CD4-positive, CD25-positive, alpha-beta regulatory T cell (primary cell): ENCODE measurements around the gene FGD6. TPM values are rescaled to one million over a fixed set of nuclear protein-coding genes. Genes with fewer than 3 reads are reported as not detected.

Experiments used
- ATAC-seq, 2 donors: fragments of 150-1000 bp; cut with Tn5 transposase; one replicate each; pipeline ENCODE4 v1.10.0; 2021; ENCODE audit warnings: low read depth in 2 of 2, moderate number of reproducible peaks in 2 of 2, moderate library complexity in 1 of 2
- DNase-seq, 3 donors: peaks; one replicate each; pipeline versions ENCODE4 v3.0.0 to v3.0.0-alpha.2; 2012 to 2022; ENCODE audit warnings: mixed read lengths in 1 of 3
- H3K27ac ChIP-seq: one replicate; pipeline ENCODE4 v1.7.0; 2013; ENCODE audit warnings: mild to moderate bottlenecking, low read length; ENCODE audit not compliant: insufficient read depth, poor library complexity, severe bottlenecking
- H3K27me3 ChIP-seq: one replicate; pipeline ENCODE4 v1.7.0; 2013; ENCODE audit warnings: low read length; ENCODE audit not compliant: control insufficient read depth, insufficient read depth
- H3K36me3 ChIP-seq: one replicate; pipeline ENCODE4 v1.7.0; 2013; ENCODE audit warnings: mild to moderate bottlenecking, low read length, moderate library complexity; ENCODE audit not compliant: control insufficient read depth, insufficient read depth
- H3K4me1 ChIP-seq: 2 replicates; pipeline ENCODE4 v1.7.0; 2013; ENCODE audit warnings: mild to moderate bottlenecking, low read length; ENCODE audit not compliant: insufficient read depth, control insufficient read depth, poor library complexity, severe bottlenecking
- H3K4me3 ChIP-seq: one replicate; pipeline ENCODE4 v1.7.0; 2013; ENCODE audit warnings: low read depth, mild to moderate bottlenecking, low read length, moderate library complexity
- H3K9me3 ChIP-seq, 2 experiments: 1 replicate in 1 of 2; 2 replicates in 1 of 2; pipeline ENCODE4 v1.7.0; 2013; ENCODE audit warnings: low read length in 2 of 2, mild to moderate bottlenecking in 1 of 2, moderate library complexity in 1 of 2; ENCODE audit not compliant: control insufficient read depth in 2 of 2
- H3K27ac Mint-ChIP-seq, 3 donors: one replicate each; pipeline ENCODE4 v1.8.0; 2020 to 2022; ENCODE audit warnings: mild to moderate bottlenecking in 3 of 3, mixed read lengths in 3 of 3, moderate library complexity in 2 of 3
- H3K27me3 Mint-ChIP-seq: one replicate; pipeline ENCODE4 v1.8.0; 2022; ENCODE audit warnings: mild to moderate bottlenecking, mixed read lengths
- H3K36me3 Mint-ChIP-seq: one replicate; pipeline ENCODE4 v1.8.0; 2020; ENCODE audit warnings: mixed read lengths
- H3K4me1 Mint-ChIP-seq, 4 donors: one replicate each; pipeline ENCODE4 v1.8.0; 2020 to 2022; ENCODE audit warnings: mixed read lengths in 4 of 4, mild to moderate bottlenecking in 1 of 4
- H3K4me3 Mint-ChIP-seq, 4 donors: one replicate each; pipeline ENCODE4 v1.8.0; 2020 to 2022; ENCODE audit warnings: mild to moderate bottlenecking in 4 of 4, mixed read lengths in 4 of 4, moderate library complexity in 3 of 4
- H3K9me3 Mint-ChIP-seq, 7 donors: one replicate each; pipeline ENCODE4 v1.8.0; 2020 to 2022; ENCODE audit warnings: mixed read lengths in 7 of 7, mild to moderate bottlenecking in 3 of 7, moderate library complexity in 2 of 7
- polyA plus RNA-seq, 4 donors: library from polyadenylated mRNA; unstranded; fragments of 300-500 nt; fragmentation: Illumina TruSeq; gene quantifications; one replicate each; pipeline ENCODE4 v1.2.3, GENCODE V29; 2021
- total RNA-seq: library from RNA; stranded (reverse); gene quantifications from one replicate; pipeline ENCODE4 v1.2.3, GENCODE V29; 2022

Gene FGD6
- total and polyA plus RNA-seq, 5 donors from 2014 or later: 0.06 to 0.79 (median 0.09) TPM; not detected in 1

DNA sequence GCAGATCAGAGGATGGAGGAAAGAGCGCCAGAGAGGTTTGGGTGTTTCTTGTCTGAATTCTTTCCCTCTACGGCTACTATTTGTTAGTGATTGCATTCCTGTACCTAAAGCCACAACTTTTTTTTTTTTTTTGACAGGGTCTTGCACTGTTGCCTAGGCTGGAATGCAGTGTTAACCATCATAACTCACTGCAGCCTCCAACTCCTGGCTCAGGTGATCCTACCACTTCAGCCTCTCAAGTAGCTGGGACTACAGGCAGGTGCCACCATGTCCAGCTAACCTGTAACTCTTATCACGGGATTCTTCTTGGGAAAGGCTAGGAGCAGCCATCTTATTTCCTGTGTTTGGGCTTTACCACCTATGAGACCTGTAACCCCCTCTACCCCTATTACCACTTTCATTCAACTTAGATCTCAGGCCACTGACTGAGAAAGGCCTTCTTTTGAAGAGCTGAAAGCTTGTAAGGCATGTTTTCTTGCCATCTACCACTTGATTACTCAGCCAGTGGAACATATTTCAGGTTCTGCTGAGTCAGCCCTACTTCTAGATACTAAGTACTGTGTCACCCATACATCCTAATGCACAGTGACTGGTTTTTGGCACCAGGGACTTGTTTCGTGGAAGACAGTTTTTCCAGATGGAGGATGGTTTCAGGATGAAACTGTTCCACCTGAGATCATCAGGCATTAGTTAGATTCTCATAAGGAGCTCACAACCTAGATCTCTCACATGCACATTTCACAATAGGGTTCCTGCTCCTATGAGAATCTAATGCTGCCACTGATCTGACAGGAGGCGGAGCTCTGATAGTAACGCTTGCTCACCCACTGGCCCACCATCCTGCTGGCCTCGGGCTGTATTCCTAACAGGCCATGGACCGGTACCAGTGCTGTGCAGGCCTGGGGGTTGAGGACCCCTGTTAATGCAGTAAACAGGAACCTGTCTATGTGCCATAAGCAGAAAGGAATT, 7.2 kb upstream of the FGD6 start:
- H3K27ac Mint-ChIP-seq: peak overlapping the region in 1 of 3 donors; percentile 78
- no peaks in the 10 kb centered on the region for H3K4me1 ChIP-seq
- H3K27ac ChIP-seq: no peak overlapping the region
- H3K9me3 ChIP-seq: no peaks in the 10 kb centered on the region
- no peaks in the 10 kb centered on the region for H3K27me3 ChIP-seq
- DNase-seq (peak in 1 of 3 donors; percentile 12), ATAC-seq (peak in 1 of 2 donors; percentile 28)
- H3K4me3 Mint-ChIP-seq: no peak overlapping the region
- no peak overlapping the region for H3K4me3 ChIP-seq
- peaks cover 24 to 73% (median 35%) of the 10 kb centered on the region in 4 donors for H3K4me1 Mint-ChIP-seq
- no peaks in the 10 kb centered on the region for H3K9me3 Mint-ChIP-seq
- H3K36me3 Mint-ChIP-seq: peaks cover 10% of the 10 kb centered on the region
- peaks cover 12% of the 10 kb centered on the region for H3K36me3 ChIP-seq
- H3K27me3 Mint-ChIP-seq: no peaks in the 10 kb centered on the region

DNA sequence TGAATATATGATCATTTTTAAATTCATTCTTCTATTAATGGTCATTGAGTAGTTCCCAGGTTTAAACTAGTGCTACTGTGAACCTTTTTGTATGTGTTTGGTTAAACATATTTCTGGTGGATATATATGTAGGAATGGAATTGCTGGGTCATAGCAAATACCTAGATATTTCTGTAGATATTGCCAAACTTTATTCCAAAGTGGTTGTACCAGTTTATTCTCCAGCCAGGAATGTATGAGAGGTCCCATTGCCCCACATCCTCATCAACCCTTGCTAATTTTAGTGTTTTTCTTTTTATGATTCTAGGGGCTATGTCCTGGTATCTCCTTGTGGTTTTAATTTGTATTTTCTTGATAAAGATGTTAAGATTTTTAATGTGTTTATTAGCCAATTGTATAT, 3.5 kb upstream of the FGD6 start:
- Mint-ChIP-seq H3K27me3 (peaks cover 8% of the 10 kb centered on the region), H3K4me3 (peak overlapping the region; percentile 18 to 96 (median 58)), H3K36me3 (peaks cover 10% of the 10 kb centered on the region), H3K27ac (no peak overlapping the region), H3K9me3 (peaks cover 0 to 1% (median 0%) of the 10 kb centered on the region in 7 donors), H3K4me1 (peaks cover 20 to 73% (median 49%) of the 10 kb centered on the region in 4 donors)
- Histone ChIP-seq H3K36me3 (peaks cover 11% of the 10 kb centered on the region), H3K27me3 (peaks cover 2% of the 10 kb centered on the region), H3K4me1 (peaks cover 13% of the 10 kb centered on the region), H3K27ac (no peak overlapping the region), H3K4me3 (no peak overlapping the region), H3K9me3 (no peaks in the 10 kb centered on the region)
- DNase-seq: no peak
- ATAC-seq: no peak

DNA sequence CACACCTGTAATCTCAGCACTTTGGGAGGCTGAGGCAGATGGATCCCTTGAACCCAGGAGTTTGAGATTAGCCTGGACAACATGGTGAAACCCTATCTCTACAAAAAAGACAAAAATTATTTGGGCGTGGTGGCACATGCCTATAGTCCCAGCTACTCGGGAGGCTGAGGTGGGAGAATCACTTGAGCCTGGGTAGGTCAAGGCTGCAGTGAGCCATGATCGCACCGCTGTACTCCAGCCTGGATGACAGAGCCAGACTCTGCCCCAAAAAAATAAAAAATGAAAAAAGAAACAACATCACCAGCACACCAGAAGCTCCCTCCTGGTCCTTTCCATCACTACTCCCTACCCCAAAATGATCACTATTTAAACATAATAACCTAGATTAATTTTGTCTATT, 2.9 kb upstream of the FGD6 start:
- H3K9me3 Mint-ChIP-seq: peaks cover 0 to 1% (median 0%) of the 10 kb centered on the region in 7 donors
- H3K4me3 Mint-ChIP-seq: peak overlapping the region; percentile 18 to 96 (median 58)
- no peak overlapping the region for H3K27ac Mint-ChIP-seq
- peaks cover 20 to 70% (median 48%) of the 10 kb centered on the region in 4 donors for H3K4me1 Mint-ChIP-seq
- H3K27me3 ChIP-seq: peaks cover 5% of the 10 kb centered on the region
- peaks cover 10% of the 10 kb centered on the region for H3K36me3 Mint-ChIP-seq
- no peak overlapping the region for H3K27ac ChIP-seq
- no peak for DNase-seq
- no peak overlapping the region for H3K4me3 ChIP-seq
- peaks cover 13% of the 10 kb centered on the region for H3K4me1 ChIP-seq
- peaks cover 14% of the 10 kb centered on the region for H3K27me3 Mint-ChIP-seq
- no peak for ATAC-seq
- peaks cover 9% of the 10 kb centered on the region for H3K36me3 ChIP-seq
- H3K9me3 ChIP-seq: no peaks in the 10 kb centered on the region

DNA sequence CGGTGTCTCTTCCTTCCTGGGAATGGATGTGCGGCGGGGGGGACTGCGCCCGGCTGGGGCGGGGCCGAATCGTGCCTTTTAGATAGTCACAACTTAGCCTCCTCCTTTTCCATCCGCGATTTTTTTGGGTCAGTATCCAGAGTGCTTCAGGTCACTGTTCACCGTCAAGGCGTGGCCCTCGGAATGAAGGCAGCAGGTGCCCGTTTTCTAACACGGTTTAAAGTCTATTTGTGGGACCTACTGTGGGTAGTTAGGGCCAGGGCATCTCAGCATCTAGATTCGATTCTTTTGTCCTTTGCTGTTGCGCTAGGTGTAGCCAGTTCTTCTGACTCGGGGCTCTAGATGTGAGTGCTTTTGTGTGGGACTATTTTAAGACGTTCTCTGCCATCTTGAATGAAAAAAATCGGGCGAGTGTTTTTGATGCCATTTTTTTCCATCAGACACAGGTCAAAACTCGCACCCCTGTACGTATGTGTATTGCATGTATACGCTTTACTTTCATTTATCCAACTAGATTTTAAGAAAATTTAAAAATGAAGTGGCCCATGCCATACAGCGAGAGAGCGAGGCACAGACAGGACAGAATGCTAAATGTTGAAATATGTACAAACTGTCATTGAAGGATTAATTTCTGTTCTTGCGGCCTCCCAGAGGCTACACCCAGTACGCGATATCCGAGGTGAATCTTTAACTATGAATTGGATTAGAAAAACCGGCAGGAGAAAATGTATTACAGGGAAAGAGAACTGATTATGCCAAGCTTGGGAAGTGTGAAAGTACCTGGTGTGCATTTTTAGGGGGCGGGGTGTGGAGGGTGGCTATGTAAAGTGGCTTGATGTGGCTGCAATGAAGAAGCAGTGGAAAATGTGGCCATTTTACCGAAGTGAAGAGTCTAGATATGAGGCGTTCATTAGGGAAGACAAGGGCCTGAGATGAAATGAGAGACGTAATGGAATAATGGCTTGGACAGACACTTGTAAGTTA, 1.2 kb upstream of the FGD6 start:
- no peaks in the 10 kb centered on the region for H3K36me3 ChIP-seq
- Mint-ChIP-seq H3K9me3 (peaks cover 0 to 1% (median 0%) of the 10 kb centered on the region in 7 donors), H3K27me3 (peaks cover 27% of the 10 kb centered on the region), H3K4me1 (peaks cover 17 to 54% (median 43%) of the 10 kb centered on the region in 4 donors), H3K27ac (peak overlapping the region; percentile 3 to 96 (median 91)), H3K4me3 (peak overlapping the region; percentile 94 to 100 (median 98)), H3K36me3 (peaks cover 3% of the 10 kb centered on the region)
- peaks cover 13% of the 10 kb centered on the region for H3K4me1 ChIP-seq
- H3K27ac ChIP-seq: peak overlapping the region; percentile 93
- ATAC-seq (no peak), DNase-seq (peak; percentile 19 to 65 (median 62))
- H3K9me3 ChIP-seq: no peaks in the 10 kb centered on the region
- H3K27me3 ChIP-seq: peaks cover 5% of the 10 kb centered on the region
- peak overlapping the region; percentile 96 for H3K4me3 ChIP-seq

DNA sequence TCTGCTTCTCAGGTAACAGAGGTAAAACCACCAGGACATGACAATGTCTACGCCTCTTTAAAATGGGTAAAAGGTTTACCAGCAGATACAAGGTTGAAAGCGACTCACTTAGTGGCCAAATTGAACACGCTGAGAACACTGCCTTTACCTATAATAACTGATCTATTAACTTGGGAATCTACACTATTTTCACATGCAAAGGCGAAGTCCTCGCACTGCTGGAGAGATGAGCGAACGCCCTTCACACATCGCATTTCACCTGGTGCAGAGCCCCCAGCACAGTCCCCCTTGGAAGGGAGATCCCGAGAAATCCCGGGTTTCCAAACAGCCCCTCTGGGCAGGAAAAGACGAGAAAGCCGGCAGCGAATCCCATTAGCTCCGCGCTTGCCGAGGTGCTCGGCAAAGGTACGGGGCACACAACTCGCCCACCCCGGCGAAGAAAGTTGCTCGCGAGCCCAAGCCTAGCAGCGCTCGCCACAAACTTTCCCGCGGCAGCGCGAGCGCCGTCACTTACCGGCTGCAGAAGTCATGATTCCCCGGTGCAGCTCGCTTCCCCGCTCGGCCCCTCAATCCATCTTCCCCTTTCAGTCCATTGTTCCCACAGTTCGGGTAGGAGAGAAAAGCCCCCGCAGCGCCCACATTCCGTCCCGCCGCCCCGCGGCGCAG, 423 bp downstream of the FGD6 start:
- H3K4me3 Mint-ChIP-seq: peak overlapping the region; percentile 94 to 100 (median 98)
- H3K27ac Mint-ChIP-seq: peak overlapping the region in 2 of 3 donors; percentile 87 to 91
- H3K4me1 Mint-ChIP-seq: peaks cover 17 to 46% (median 36%) of the 10 kb centered on the region in 4 donors
- peak in 1 of 3 donors; percentile 32 for DNase-seq
- Histone ChIP-seq H3K4me1 (peaks cover 13% of the 10 kb centered on the region), H3K36me3 (no peaks in the 10 kb centered on the region), H3K4me3 (peak overlapping the region; percentile 87), H3K27me3 (peaks cover 5% of the 10 kb centered on the region), H3K27ac (peak overlapping the region; percentile 93), H3K9me3 (no peaks in the 10 kb centered on the region)
- peaks cover 36% of the 10 kb centered on the region for H3K27me3 Mint-ChIP-seq
- H3K9me3 Mint-ChIP-seq: peaks cover 0 to 1% (median 0%) of the 10 kb centered on the region in 7 donors
- peak; percentile 3 to 7 for ATAC-seq
- peaks cover 3% of the 10 kb centered on the region for H3K36me3 Mint-ChIP-seq

DNA sequence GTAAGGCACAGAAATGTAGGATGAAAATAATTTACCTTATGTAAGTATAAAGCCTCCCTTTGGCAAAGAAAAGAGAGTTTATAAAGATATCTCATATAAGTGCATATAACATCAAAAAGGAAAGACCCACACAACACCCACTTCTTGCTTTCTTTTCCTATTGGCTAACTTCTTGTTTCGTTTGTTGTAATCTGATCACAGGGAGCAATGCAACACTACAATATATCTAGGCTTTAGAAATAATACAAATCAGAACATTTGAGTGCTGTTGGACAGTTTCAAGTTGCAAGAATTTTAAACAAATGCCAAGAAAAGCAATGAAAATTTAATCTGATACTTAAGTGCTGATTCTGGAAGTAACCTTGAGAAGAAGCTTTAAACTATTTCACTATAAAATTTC, 1.3 kb downstream of the FGD6 start:
- H3K27ac Mint-ChIP-seq: no peak overlapping the region
- peaks cover 0 to 1% (median 0%) of the 10 kb centered on the region in 7 donors for H3K9me3 Mint-ChIP-seq
- peak overlapping the region; percentile 87 for H3K4me3 ChIP-seq

DNA sequence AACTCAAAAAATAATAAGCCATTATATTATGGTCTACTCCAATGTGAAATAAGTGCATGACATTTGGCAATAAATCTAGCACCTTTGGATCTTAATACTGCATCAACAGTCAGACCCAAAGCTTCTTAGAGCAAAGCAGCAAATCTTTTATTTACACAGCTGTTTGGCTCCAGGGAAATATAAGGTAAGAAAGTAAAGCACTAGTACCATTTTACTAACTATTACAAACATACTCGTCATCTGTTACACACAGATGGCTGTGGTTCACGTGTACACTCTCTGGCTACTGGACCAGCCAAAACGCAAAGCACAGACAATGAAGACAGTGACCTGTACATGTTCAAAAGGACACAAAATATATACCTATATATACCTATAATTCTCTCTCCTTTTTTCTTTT, 2.8 kb downstream of the FGD6 start:
- no peak overlapping the region for H3K27ac Mint-ChIP-seq

More for the DNA sequence above, 1.3 kb downstream of the FGD6 start:
- Histone ChIP-seq H3K27ac (no peak overlapping the region), H3K9me3 (no peaks in the 10 kb centered on the region), H3K27me3 (peaks cover 5% of the 10 kb centered on the region), H3K4me1 (peaks cover 13% of the 10 kb centered on the region), H3K36me3 (no peaks in the 10 kb centered on the region)
- peaks cover 17 to 44% (median 33%) of the 10 kb centered on the region in 4 donors for H3K4me1 Mint-ChIP-seq
- DNase-seq (no peak), ATAC-seq (no peak)
- H3K4me3 Mint-ChIP-seq: peak overlapping the region; percentile 74 to 100 (median 95)
- peaks cover 3% of the 10 kb centered on the region for H3K36me3 Mint-ChIP-seq
- H3K27me3 Mint-ChIP-seq: peaks cover 38% of the 10 kb centered on the region

More for the DNA sequence above, 2.8 kb downstream of the FGD6 start:
- Mint-ChIP-seq H3K9me3 (peaks cover 0 to 1% (median 0%) of the 10 kb centered on the region in 7 donors), H3K4me3 (peak overlapping the region in 1 of 4 donors; percentile 96), H3K4me1 (peaks cover 11 to 31% (median 21%) of the 10 kb centered on the region in 4 donors), H3K36me3 (no peaks in the 10 kb centered on the region), H3K27me3 (peaks cover 45% of the 10 kb centered on the region)
- Histone ChIP-seq H3K4me3 (no peak overlapping the region), H3K9me3 (no peaks in the 10 kb centered on the region), H3K4me1 (peaks cover 13% of the 10 kb centered on the region), H3K36me3 (no peaks in the 10 kb centered on the region), H3K27me3 (peaks cover 5% of the 10 kb centered on the region), H3K27ac (no peak overlapping the region)
- DNase-seq (no peak), ATAC-seq (no peak)
